Ovary (tissue), 9 donors: ENCODE data around the gene KRT32. TPM values are rescaled to one million over a fixed set of nuclear protein-coding genes. Genes with fewer than 3 reads are reported as not detected.

ENCODE experiments used
- DNase-seq, 5 donors: peaks; one replicate each; pipeline ENCODE4 v3.0.0-alpha.2; 2019 to 2020
- H3K27ac ChIP-seq, 2 donors: fragments of 200-600 bp; one replicate each; pipeline versions ENCODE4 v1.5.1 to v1.8.0; 2019 to 2022
- H3K27me3 ChIP-seq: fragments of 200-600 bp; one replicate; pipeline ENCODE4 v1.8.0; 2022
- H3K36me3 ChIP-seq: fragments of 200-600 bp; sonication (generic); one replicate; pipeline ENCODE4 v1.5.1; 2019
- H3K4me1 ChIP-seq: one replicate; pipeline ENCODE4 v1.8.1; 2013; ENCODE audit warnings: mild to moderate bottlenecking, moderate library complexity; ENCODE audit not compliant: insufficient read depth
- H3K4me3 ChIP-seq: fragments of 200-600 bp; sonication (generic); one replicate; pipeline ENCODE4 v1.5.1; 2017
- H3K9me3 ChIP-seq, 2 donors: fragments of 200-600 bp in 1 of 2; sonication (generic) in 1 of 2; one replicate each; pipeline versions ENCODE4 v1.5.1 to v1.8.1; 2013 to 2019; ENCODE audit warnings: mild to moderate bottlenecking in 1 of 2, moderate library complexity in 1 of 2
- EP300 ChIP-seq: sonication (generic); formaldehyde crosslinking; IDR thresholded peaks from one replicate; pipeline ENCODE4 v1.6.1; 2017; ENCODE audit warnings: antibody characterized with exemption
- POLR2A ChIP-seq: fragments of 450-650 bp; IDR thresholded peaks from one replicate; pipeline ENCODE4 v1.6.1; 2017; ENCODE audit warnings: antibody characterized with exemption, mild to moderate bottlenecking, moderate library complexity
- WGBS, 3 donors: extraction: QIAGEN DNeasy Blood & Tissue Kit in 1 of 3; methylation state at CpG; one replicate each; pipeline versions ENCODE4 v1.1.5 to v1.1.7; 2013 to 2017; 5-methylcytosine and 5-hydroxymethylcytosine counted together
- intact Hi-C, 4 donors: fragments of 100-400 bp; cut with DNase I; formaldehyde crosslinking; loops; one replicate each; pipeline versions ENCODE4 v1.11.0 to v1.15.1; 2022 to 2023
- polyA plus RNA-seq, 2 donors: library from polyadenylated mRNA; stranded (reverse); fragments of 200-250 nt in 1 of 2; fragments of 350-450 nt in 1 of 2; fragmentation: Illumina TruSeq in 1 of 2; extraction: RNeasy Lipid Tissue Mini Kit (QIAGEN cat#74804) in 1 of 2; gene quantifications; one replicate each; pipeline ENCODE4 v1.2.3, GENCODE V29; 2013 to 2014
- total RNA-seq, 7 donors: library from RNA; depleted of rRNA in 2 of 7; stranded (reverse); fragments of >200 nt in 2 of 7; fragmentation: NEBNext Ultra II Directional in 3 of 7; extraction: Animal tissue kit (Norgen Biotek cat#: 25700) in 3 of 7; gene quantifications; one replicate each; pipeline versions ENCODE4 v1.1.0 to v1.2.4, GENCODE V29; 2016 to 2023
- TF ChIP-seq, protein P1 (sequence below), 3 donors: fragments of 450-650 bp in 2 of 3; fragments of 200-600 bp in 1 of 3; IDR thresholded peaks; one replicate each; pipeline versions ENCODE4 v1.5.1 to v1.8.0; 2016 to 2022; ENCODE audit warnings: antibody characterized with exemption in 3 of 3, mild to moderate bottlenecking in 1 of 3
- donor health status: DM: no; HTN: no; CAD: no; lungs with moderate emphysema.
- donor health status: DM: no; HTN: no; CAD: no.
- donor health status: Bipolar disorder and iron deficiency.
- donor health status: DM: yes; HTN: yes; CAD: no.
- donor health status: DM: no; HTN: no; CAD: no.
- donor health status: DM: yes; HTN: yes; CAD: no.

Gene KRT32
- total and polyA plus RNA-seq, 9 donors, result 0.18 to 0.33 (median 0.20) TPM; not detected in 6

DNA sequence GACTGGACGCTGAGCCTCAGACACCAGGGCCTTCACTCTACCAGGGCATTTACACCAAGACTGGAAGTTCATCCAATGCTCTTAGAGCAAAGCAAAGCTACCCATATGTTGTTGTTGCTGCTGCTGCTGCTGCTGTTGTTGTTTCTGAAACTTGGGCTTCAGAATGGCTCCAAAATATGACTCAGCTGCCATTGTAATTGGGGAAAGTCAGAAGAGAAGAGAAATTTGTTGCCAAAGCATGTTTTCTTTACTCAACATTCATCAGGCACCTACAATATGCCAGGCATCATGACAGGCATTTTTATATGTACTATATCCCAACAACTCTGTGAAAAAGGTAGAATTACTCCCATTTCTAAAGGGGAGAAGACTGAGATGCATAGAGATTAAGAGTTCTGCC lies 11.9 kb downstream of the KRT32 start:
- 92 to 100% (median 100%) methylated on average over 1 of the region's 1 CpG for WGBS, 3 donors
- Histone ChIP-seq H3K9me3 (no peaks in the 10 kb centered on the region), H3K27ac (no peak overlapping the region), H3K4me1 (no peaks in the 10 kb centered on the region), H3K4me3 (no peak overlapping the region), H3K36me3 (no peaks in the 10 kb centered on the region), H3K27me3 (no peaks in the 10 kb centered on the region)
- intact Hi-C loops, result no loop called here
- no peak for DNase-seq
- TF ChIP-seq POLR2A (no peak), EP300 (no peak)
- TF ChIP-seq, protein P1, sequence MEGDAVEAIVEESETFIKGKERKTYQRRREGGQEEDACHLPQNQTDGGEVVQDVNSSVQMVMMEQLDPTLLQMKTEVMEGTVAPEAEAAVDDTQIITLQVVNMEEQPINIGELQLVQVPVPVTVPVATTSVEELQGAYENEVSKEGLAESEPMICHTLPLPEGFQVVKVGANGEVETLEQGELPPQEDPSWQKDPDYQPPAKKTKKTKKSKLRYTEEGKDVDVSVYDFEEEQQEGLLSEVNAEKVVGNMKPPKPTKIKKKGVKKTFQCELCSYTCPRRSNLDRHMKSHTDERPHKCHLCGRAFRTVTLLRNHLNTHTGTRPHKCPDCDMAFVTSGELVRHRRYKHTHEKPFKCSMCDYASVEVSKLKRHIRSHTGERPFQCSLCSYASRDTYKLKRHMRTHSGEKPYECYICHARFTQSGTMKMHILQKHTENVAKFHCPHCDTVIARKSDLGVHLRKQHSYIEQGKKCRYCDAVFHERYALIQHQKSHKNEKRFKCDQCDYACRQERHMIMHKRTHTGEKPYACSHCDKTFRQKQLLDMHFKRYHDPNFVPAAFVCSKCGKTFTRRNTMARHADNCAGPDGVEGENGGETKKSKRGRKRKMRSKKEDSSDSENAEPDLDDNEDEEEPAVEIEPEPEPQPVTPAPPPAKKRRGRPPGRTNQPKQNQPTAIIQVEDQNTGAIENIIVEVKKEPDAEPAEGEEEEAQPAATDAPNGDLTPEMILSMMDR (IDR thresholded peaks at IDR 0.05), result no peak

- no peaks in the 10 kb centered on the region for H3K36me3 ChIP-seq
- no peak overlapping the region for H3K4me3 ChIP-seq
- H3K9me3 ChIP-seq, result no peaks in the 10 kb centered on the region
- no peak for TF ChIP-seq EP300
- TF ChIP-seq, protein P1 (IDR thresholded peaks at IDR 0.05), result no peak
- TF ChIP-seq POLR2A, result no peak
- no peak for DNase-seq
- no peak overlapping the region for H3K27ac ChIP-seq
- H3K4me1 ChIP-seq, result no peaks in the 10 kb centered on the region
- intact Hi-C loops, result no loop called here
- no peaks in the 10 kb centered on the region for H3K27me3 ChIP-seq
- 96 to 98% (median 97%) methylated on average over 3 of the region's 3 CpGs for WGBS, 3 donors
These were observed 14.1 kb downstream of the KRT32 start for GRCh38 chr17:41453066-41453465.

- Histone ChIP-seq H3K36me3 (no peaks in the 10 kb centered on the region), H3K27me3 (no peaks in the 10 kb centered on the region), H3K9me3 (no peaks in the 10 kb centered on the region), H3K27ac (no peak overlapping the region), H3K4me1 (no peaks in the 10 kb centered on the region), H3K4me3 (no peak overlapping the region)
- 67 to 80% (median 77%) methylated on average over 4 of the region's 4 CpGs for WGBS, 3 donors
- no peak for DNase-seq
- intact Hi-C loops, result no loop called here
- TF ChIP-seq, protein P1 (IDR thresholded peaks at IDR 0.05), result no peak
- no peak for TF ChIP-seq POLR2A
- no peak for TF ChIP-seq EP300
These were observed 14.9 kb downstream of the KRT32 start for GRCh38 chr17:41452281-41452680.

DNA sequence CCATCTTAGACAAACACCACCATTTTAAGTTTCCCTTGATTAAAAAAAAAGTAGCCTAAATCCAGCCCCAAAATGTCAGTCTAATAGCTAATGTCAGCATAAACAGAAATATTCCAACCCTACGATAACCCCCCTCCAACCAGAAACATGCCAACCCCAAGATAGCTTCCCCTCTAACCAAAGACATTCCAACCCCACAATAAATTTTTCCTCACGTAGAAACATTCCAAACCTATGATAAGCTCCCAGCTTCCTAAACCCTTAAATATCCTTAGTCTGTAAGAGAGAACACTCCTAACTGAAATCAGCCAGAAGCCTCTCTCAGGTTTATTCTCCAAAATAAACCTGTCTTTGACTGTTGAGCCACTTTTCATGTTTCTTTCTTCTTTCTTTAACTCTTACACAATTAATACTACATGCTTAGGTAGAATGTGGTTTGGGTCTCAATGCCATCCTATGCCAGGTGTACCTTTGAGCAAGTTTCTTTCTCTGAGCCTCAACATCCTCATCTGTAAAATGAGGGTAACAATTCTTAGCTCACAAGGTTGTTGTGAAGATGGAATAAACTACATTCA lies 15.9 kb downstream of the KRT32 start:
- TF ChIP-seq, protein P1 (IDR thresholded peaks at IDR 0.05), result no peak
- TF ChIP-seq POLR2A (no peak), EP300 (no peak)
- Histone ChIP-seq H3K4me1 (peaks cover 2% of the 10 kb centered on the region), H3K4me3 (no peak overlapping the region), H3K9me3 (no peaks in the 10 kb centered on the region), H3K36me3 (no peaks in the 10 kb centered on the region), H3K27me3 (no peaks in the 10 kb centered on the region), H3K27ac (no peak overlapping the region)
- intact Hi-C loops, result no loop called here
- no peak for DNase-seq
- WGBS, 3 donors, result 14 to 24% (median 22%) methylated on average over 2 of the region's 2 CpGs
